NT2/D1 (cell line): ENCODE data around the gene ARHGAP22.

ENCODE experiments used
- DNase-seq: peaks from one replicate; pipeline ENCODE4 v3.0.0-alpha.2; 2011; ENCODE audit warnings: low read depth, low spot score
- H3K27me3 ChIP-seq: 2 replicates; pipeline ENCODE4 v1.6.0; 2011; ENCODE audit warnings: mild to moderate bottlenecking; ENCODE audit not compliant: insufficient read length, insufficient read depth
- H3K36me3 ChIP-seq: 2 replicates; pipeline ENCODE4 v1.6.1; 2011; ENCODE audit warnings: mild to moderate bottlenecking, low read length, mixed read lengths; ENCODE audit not compliant: insufficient read depth, insufficient read length
- H3K4me1 ChIP-seq: 2 replicates; pipeline ENCODE4 v1.5.1; 2011; ENCODE audit not compliant: insufficient read depth, insufficient read length
- H3K4me3 ChIP-seq: 2 replicates; pipeline ENCODE4 v1.5.1; 2011; ENCODE audit warnings: low read depth; ENCODE audit not compliant: insufficient read length
- H3K9ac ChIP-seq: 2 replicates; pipeline ENCODE4 v1.6.0; 2011; ENCODE audit warnings: low read depth; ENCODE audit not compliant: insufficient read length
- H3K9me3 ChIP-seq: 2 replicates; pipeline ENCODE4 v1.5.1; 2011; ENCODE audit warnings: mild to moderate bottlenecking, low read length; ENCODE audit not compliant: insufficient read depth
- SUZ12 ChIP-seq: IDR thresholded peaks from 2 replicates; pipeline ENCODE4 v1.6.1; 2011; ENCODE audit not compliant: insufficient read length, insufficient read depth; ENCODE audit errors: extremely low read depth
- YY1 ChIP-seq: IDR thresholded peaks from 2 replicates; pipeline ENCODE4 v1.6.1; 2011; ENCODE audit not compliant: insufficient read length, insufficient read depth
- ZNF274 ChIP-seq: IDR thresholded peaks from 2 replicates; pipeline ENCODE4 v1.6.1; 2011; ENCODE audit warnings: mild to moderate bottlenecking, low read depth, low read length

Gene ARHGAP22

DNA sequence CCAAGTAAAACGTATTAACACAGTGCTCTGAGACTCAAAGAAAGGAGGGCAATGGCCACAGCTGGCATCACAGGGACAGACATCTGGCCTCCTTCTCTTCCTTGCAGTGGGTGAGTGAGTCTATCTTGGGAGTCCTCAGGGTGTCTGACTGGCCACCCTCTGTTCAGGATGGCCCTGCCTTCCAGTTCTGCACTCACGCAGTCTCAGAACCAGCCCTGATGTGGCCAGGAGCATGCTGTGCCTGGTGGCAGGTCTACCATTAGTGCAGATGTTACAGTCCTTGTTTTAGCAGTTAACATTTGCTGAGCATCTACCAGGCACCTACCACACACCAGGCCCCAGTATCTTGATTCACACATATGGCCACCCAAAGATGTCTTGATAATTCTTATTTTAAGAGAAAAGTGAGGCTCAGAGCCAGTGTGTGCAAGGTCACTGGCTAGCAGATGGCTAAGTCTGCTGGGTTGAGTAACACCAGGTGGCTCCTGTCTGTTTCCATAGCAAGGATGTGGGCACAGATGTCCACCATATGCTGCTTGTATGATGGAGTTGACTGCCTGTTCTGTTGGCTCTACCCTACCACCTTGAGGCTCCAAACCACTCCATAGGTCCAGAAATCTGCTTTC lies 23.2 kb upstream of the ARHGAP22 start:
- DNase-seq, result no peak
- Histone ChIP-seq H3K27me3 (no peaks in the 10 kb centered on the region), H3K9ac (no peak overlapping the region), H3K9me3 (no peaks in the 10 kb centered on the region), H3K4me3 (no peak overlapping the region), H3K36me3 (no peaks in the 10 kb centered on the region), H3K4me1 (no peaks in the 10 kb centered on the region)
- TF ChIP-seq YY1, result no peak
- TF ChIP-seq SUZ12, result no peak
- no peak for TF ChIP-seq ZNF274

- TF ChIP-seq YY1 (no peak), ZNF274 (no peak), SUZ12 (no peak)
- Histone ChIP-seq H3K27me3 (no peaks in the 10 kb centered on the region), H3K9ac (no peak overlapping the region), H3K4me3 (no peak overlapping the region), H3K36me3 (no peaks in the 10 kb centered on the region), H3K9me3 (no peaks in the 10 kb centered on the region), H3K4me1 (no peaks in the 10 kb centered on the region)
- no peak for DNase-seq
These were observed 22.3 kb upstream of the ARHGAP22 start for GRCh38 chr10:48626986-48627731.

DNA sequence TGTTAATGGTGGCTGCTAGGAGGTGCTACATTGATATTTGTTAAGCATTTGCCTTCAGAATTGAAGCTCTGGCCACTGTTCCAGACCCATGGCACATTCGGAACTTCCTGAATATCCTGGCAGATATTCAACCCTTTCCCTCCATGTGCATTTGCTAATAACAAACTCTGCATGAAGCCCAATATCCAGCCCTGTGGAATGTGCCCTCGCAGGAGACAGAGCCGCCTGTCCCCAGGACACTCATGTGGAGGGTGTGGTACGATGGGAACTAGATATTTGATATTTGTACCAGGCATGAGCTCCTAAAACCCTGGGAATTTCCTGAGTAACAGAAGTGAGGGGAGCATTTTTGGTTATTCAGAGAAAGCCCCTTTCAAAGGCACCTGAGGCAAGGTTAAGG lies 21.6 kb upstream of the ARHGAP22 start:
- H3K9me3 ChIP-seq, result no peaks in the 10 kb centered on the region
- H3K36me3 ChIP-seq, result no peaks in the 10 kb centered on the region
- no peak for DNase-seq
- TF ChIP-seq YY1 (no peak), SUZ12 (no peak), ZNF274 (no peak)
- no peaks in the 10 kb centered on the region for H3K27me3 ChIP-seq
- no peak overlapping the region for H3K4me3 ChIP-seq
- no peak overlapping the region for H3K9ac ChIP-seq
- H3K4me1 ChIP-seq, result no peaks in the 10 kb centered on the region

GRCh38 chr10:48625826-48626134 lies 20.9 kb upstream of the ARHGAP22 start:
- DNase-seq, result no peak
- H3K36me3 ChIP-seq, result no peaks in the 10 kb centered on the region
- H3K4me1 ChIP-seq, result no peaks in the 10 kb centered on the region
- H3K9me3 ChIP-seq, result no peaks in the 10 kb centered on the region
- no peak for TF ChIP-seq SUZ12
- no peak for TF ChIP-seq YY1
- no peak for TF ChIP-seq ZNF274
- no peak overlapping the region for H3K9ac ChIP-seq
- no peaks in the 10 kb centered on the region for H3K27me3 ChIP-seq
- no peak overlapping the region for H3K4me3 ChIP-seq

- DNase-seq, result no peak
- H3K4me3 ChIP-seq, result no peak overlapping the region
These were observed 18.8 kb upstream of the ARHGAP22 start for GRCh38 chr10:48623607-48624132.

GRCh38 chr10:48623009-48623408 lies 18.1 kb upstream of the ARHGAP22 start:
- TF ChIP-seq YY1 (no peak), ZNF274 (no peak), SUZ12 (no peak)
- no peaks in the 10 kb centered on the region for H3K9me3 ChIP-seq
- H3K27me3 ChIP-seq, result no peaks in the 10 kb centered on the region
- H3K4me1 ChIP-seq, result no peaks in the 10 kb centered on the region
- H3K36me3 ChIP-seq, result no peaks in the 10 kb centered on the region
- no peak overlapping the region for H3K4me3 ChIP-seq
- H3K9ac ChIP-seq, result no peak overlapping the region
- no peak for DNase-seq

More at GRCh38 chr10:48623607-48624132, 18.8 kb upstream of the ARHGAP22 start:
- H3K27me3 ChIP-seq, result no peaks in the 10 kb centered on the region
- no peak for TF ChIP-seq SUZ12
- TF ChIP-seq YY1, result no peak
- TF ChIP-seq ZNF274, result no peak
- H3K4me1 ChIP-seq, result no peaks in the 10 kb centered on the region
- H3K9me3 ChIP-seq, result no peaks in the 10 kb centered on the region
- no peak overlapping the region for H3K9ac ChIP-seq
- no peaks in the 10 kb centered on the region for H3K36me3 ChIP-seq

DNA sequence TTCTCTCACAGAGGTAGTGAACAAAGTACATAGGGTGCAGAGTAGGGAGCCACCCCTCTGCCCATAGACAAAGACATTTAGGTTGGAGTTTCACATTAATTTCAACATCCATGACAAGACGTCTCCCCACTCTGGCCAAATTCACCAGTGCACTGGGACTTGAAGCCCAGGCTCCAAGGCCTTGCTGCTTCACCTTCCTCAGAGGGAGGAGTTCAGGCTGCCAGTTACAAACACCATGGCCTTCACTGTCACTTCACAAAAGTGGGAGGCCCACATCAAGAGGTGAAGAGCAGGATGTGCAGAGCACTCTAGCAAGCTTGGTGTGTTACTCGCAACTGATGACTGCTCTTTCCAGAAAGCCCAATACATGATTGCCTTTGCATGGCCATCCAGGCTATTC lies 15.8 kb upstream of the ARHGAP22 start:
- no peak for TF ChIP-seq SUZ12
- TF ChIP-seq YY1, result no peak
- no peak for TF ChIP-seq ZNF274
- Histone ChIP-seq H3K4me3 (no peak overlapping the region), H3K4me1 (no peaks in the 10 kb centered on the region), H3K36me3 (no peaks in the 10 kb centered on the region), H3K9ac (no peak overlapping the region), H3K27me3 (no peaks in the 10 kb centered on the region), H3K9me3 (no peaks in the 10 kb centered on the region)
- no peak for DNase-seq
